Dendritic cell treated with granulocyte-macrophage colony-stimulating factor and Interleukin-4, amounts not matched to agents 40 ng/mL and 50 ng/mL, for 4 days (primary cell): ENCODE results near the gene CORO2B.

Experiments used
- H3K27ac Mint-ChIP-seq: one replicate; pipeline ENCODE4 v1.8.0; 2022; ENCODE audit warnings: mild to moderate bottlenecking, mixed read lengths
- H3K27me3 Mint-ChIP-seq: one replicate; pipeline ENCODE4 v1.8.0; 2022; ENCODE audit warnings: mild to moderate bottlenecking, mixed read lengths
- H3K36me3 Mint-ChIP-seq: one replicate; pipeline ENCODE4 v1.8.0; 2022; ENCODE audit warnings: low read depth, mixed read lengths
- H3K4me1 Mint-ChIP-seq: one replicate; pipeline ENCODE4 v1.8.0; 2022; ENCODE audit warnings: low read depth, mixed read lengths
- H3K4me3 Mint-ChIP-seq: one replicate; pipeline ENCODE4 v1.8.0; 2022; ENCODE audit warnings: mild to moderate bottlenecking, moderate library complexity, mixed read lengths
- H3K9me3 Mint-ChIP-seq: one replicate; pipeline ENCODE4 v1.8.0; 2022; ENCODE audit warnings: mixed read lengths
- intact Hi-C: fragments of 100-400 bp; cut with micrococcal nuclease; formaldehyde crosslinking; loops from one replicate; pipeline ENCODE4 v1.15.0; 2022

The CORO2B gene

GRCh38 chr15:68610825-68611224 is 32.0 kb downstream of the CORO2B start:
- H3K27me3 Mint-ChIP-seq = no peaks in the 10 kb centered on the region
- H3K9me3 Mint-ChIP-seq = peaks cover 8% of the 10 kb centered on the region
- H3K4me3 Mint-ChIP-seq = no peak overlapping the region
- H3K36me3 Mint-ChIP-seq = no peaks in the 10 kb centered on the region
- no peaks in the 10 kb centered on the region for H3K4me1 Mint-ChIP-seq
- intact Hi-C loops = no loop called here
- H3K27ac Mint-ChIP-seq = no peak overlapping the region

GRCh38 chr15:68612503-68612902 is 33.7 kb downstream of the CORO2B start:
- no peak overlapping the region for H3K27ac Mint-ChIP-seq
- intact Hi-C loops = no loop called here
- H3K36me3 Mint-ChIP-seq = no peaks in the 10 kb centered on the region
- no peaks in the 10 kb centered on the region for H3K4me1 Mint-ChIP-seq
- no peaks in the 10 kb centered on the region for H3K27me3 Mint-ChIP-seq
- no peak overlapping the region for H3K4me3 Mint-ChIP-seq
- H3K9me3 Mint-ChIP-seq = no peaks in the 10 kb centered on the region

- Mint-ChIP-seq H3K9me3 (no peaks in the 10 kb centered on the region), H3K27ac (no peak overlapping the region), H3K36me3 (no peaks in the 10 kb centered on the region), H3K4me3 (no peak overlapping the region), H3K4me1 (peaks cover 2% of the 10 kb centered on the region), H3K27me3 (no peaks in the 10 kb centered on the region)
- intact Hi-C loops = no loop called here
These were observed 34.4 kb downstream of the CORO2B start for GRCh38 chr15:68612979-68613740.

GRCh38 chr15:68614286-68615035 is 35.7 kb downstream of the CORO2B start:
- Mint-ChIP-seq H3K9me3 (no peaks in the 10 kb centered on the region), H3K4me3 (no peak overlapping the region), H3K4me1 (peaks cover 12% of the 10 kb centered on the region), H3K27ac (no peak overlapping the region), H3K27me3 (no peaks in the 10 kb centered on the region), H3K36me3 (no peaks in the 10 kb centered on the region)
- intact Hi-C loops = no loop called here

GRCh38 chr15:68615301-68615700 is 36.5 kb downstream of the CORO2B start:
- intact Hi-C loops = no loop called here
- Mint-ChIP-seq H3K27ac (no peak overlapping the region), H3K4me3 (no peak overlapping the region), H3K4me1 (peaks cover 12% of the 10 kb centered on the region), H3K9me3 (no peaks in the 10 kb centered on the region), H3K27me3 (no peaks in the 10 kb centered on the region), H3K36me3 (no peaks in the 10 kb centered on the region)

GRCh38 chr15:68615811-68616210 is 37.0 kb downstream of the CORO2B start:
- H3K4me1 Mint-ChIP-seq = peaks cover 12% of the 10 kb centered on the region
- H3K27me3 Mint-ChIP-seq = no peaks in the 10 kb centered on the region
- no peaks in the 10 kb centered on the region for H3K36me3 Mint-ChIP-seq
- H3K4me3 Mint-ChIP-seq = no peak overlapping the region
- no peak overlapping the region for H3K27ac Mint-ChIP-seq
- intact Hi-C loops = no loop called here
- H3K9me3 Mint-ChIP-seq = no peaks in the 10 kb centered on the region

- Mint-ChIP-seq H3K27me3 (no peaks in the 10 kb centered on the region), H3K4me1 (peaks cover 17% of the 10 kb centered on the region), H3K36me3 (no peaks in the 10 kb centered on the region), H3K4me3 (no peak overlapping the region), H3K27ac (no peak overlapping the region), H3K9me3 (no peaks in the 10 kb centered on the region)
- intact Hi-C loops = no loop called here
These were observed 37.6 kb downstream of the CORO2B start for GRCh38 chr15:68616397-68616796.

- no peaks in the 10 kb centered on the region for H3K36me3 Mint-ChIP-seq
- no peak overlapping the region for H3K27ac Mint-ChIP-seq
- H3K4me1 Mint-ChIP-seq = peaks cover 20% of the 10 kb centered on the region
- H3K4me3 Mint-ChIP-seq = no peak overlapping the region
- intact Hi-C loops = no loop called here
- no peaks in the 10 kb centered on the region for H3K27me3 Mint-ChIP-seq
- no peaks in the 10 kb centered on the region for H3K9me3 Mint-ChIP-seq
These were observed 38.2 kb downstream of the CORO2B start for GRCh38 chr15:68617001-68617400.

- Mint-ChIP-seq H3K36me3 (no peaks in the 10 kb centered on the region), H3K9me3 (no peaks in the 10 kb centered on the region), H3K27ac (no peak overlapping the region), H3K27me3 (no peaks in the 10 kb centered on the region), H3K4me3 (no peak overlapping the region), H3K4me1 (peaks cover 20% of the 10 kb centered on the region)
- intact Hi-C loops = no loop called here
These were observed 39.0 kb downstream of the CORO2B start for GRCh38 chr15:68617777-68618176.

- Mint-ChIP-seq H3K27me3 (peaks cover 2% of the 10 kb centered on the region), H3K27ac (no peak overlapping the region), H3K36me3 (no peaks in the 10 kb centered on the region), H3K9me3 (no peaks in the 10 kb centered on the region), H3K4me3 (no peak overlapping the region), H3K4me1 (peaks cover 20% of the 10 kb centered on the region)
- intact Hi-C loops = no loop called here
These were observed 39.6 kb downstream of the CORO2B start for GRCh38 chr15:68618394-68618793.

- H3K27me3 Mint-ChIP-seq = peaks cover 2% of the 10 kb centered on the region
- no peak overlapping the region for H3K27ac Mint-ChIP-seq
- H3K36me3 Mint-ChIP-seq = no peaks in the 10 kb centered on the region
- H3K4me3 Mint-ChIP-seq = no peak overlapping the region
- no peaks in the 10 kb centered on the region for H3K9me3 Mint-ChIP-seq
- intact Hi-C loops = no loop called here
- H3K4me1 Mint-ChIP-seq = peaks cover 20% of the 10 kb centered on the region
These were observed 40.3 kb downstream of the CORO2B start for GRCh38 chr15:68618908-68619698.

- Mint-ChIP-seq H3K36me3 (no peaks in the 10 kb centered on the region), H3K4me3 (no peak overlapping the region), H3K9me3 (no peaks in the 10 kb centered on the region), H3K27ac (no peak overlapping the region), H3K27me3 (peaks cover 2% of the 10 kb centered on the region), H3K4me1 (peaks cover 20% of the 10 kb centered on the region)
- intact Hi-C loops = no loop called here
These were observed 42.1 kb downstream of the CORO2B start for GRCh38 chr15:68620721-68621527.

GRCh38 chr15:68621535-68621934 is 42.7 kb downstream of the CORO2B start:
- H3K27me3 Mint-ChIP-seq = peaks cover 2% of the 10 kb centered on the region
- H3K9me3 Mint-ChIP-seq = no peaks in the 10 kb centered on the region
- peaks cover 20% of the 10 kb centered on the region for H3K4me1 Mint-ChIP-seq
- intact Hi-C loops = no loop called here
- no peak overlapping the region for H3K27ac Mint-ChIP-seq
- no peak overlapping the region for H3K4me3 Mint-ChIP-seq
- H3K36me3 Mint-ChIP-seq = no peaks in the 10 kb centered on the region
